ENCODE results near the gene PCTP.
A peak's percentile ranks its signal among the peaks of the same experiment; 100 is the strongest.

Gene PCTP

DNA sequence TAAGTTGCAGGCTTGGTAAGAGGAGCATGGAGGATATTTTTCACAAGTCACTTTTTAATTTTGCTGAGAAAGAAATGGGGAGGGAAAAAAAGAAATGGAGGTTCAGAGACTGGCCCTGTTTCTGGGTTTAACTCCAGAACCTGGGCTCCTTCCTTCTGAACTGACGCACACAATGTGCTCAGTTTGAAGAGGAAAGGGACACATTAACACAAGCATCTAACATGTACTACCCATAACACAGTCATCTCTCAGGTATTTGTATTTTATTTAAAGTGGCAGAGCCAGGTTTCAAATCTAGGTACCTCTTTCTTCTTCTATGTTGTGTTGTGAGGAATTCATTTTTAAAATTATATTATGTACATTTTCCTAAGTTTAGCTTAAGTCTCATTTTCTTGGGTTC is 22.9 kb upstream of the PCTP start:
- DNase-seq (ENCODE audit: low read depth) = no peak

DNA sequence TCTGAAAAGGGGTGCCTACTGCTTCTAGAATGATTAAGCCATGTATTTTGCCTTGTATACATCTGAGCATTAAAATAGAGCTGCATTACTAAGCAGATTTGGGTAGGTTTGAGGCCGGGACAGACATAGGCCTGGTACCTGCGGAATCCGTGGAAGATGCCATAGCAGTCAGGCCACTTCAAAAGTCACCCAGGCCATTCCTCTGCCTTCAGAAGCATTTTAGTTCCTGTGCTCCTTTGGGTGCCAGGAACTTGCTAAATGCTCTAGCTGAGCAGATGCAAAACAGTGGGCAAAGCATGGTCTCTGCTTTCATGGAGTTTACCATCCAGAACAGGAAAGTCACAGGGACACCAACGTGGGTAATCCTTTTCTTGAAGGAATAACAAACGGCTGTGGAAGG is 22.5 kb upstream of the PCTP start:
- DNase-seq (ENCODE audit: low read depth) = no peak

DNA sequence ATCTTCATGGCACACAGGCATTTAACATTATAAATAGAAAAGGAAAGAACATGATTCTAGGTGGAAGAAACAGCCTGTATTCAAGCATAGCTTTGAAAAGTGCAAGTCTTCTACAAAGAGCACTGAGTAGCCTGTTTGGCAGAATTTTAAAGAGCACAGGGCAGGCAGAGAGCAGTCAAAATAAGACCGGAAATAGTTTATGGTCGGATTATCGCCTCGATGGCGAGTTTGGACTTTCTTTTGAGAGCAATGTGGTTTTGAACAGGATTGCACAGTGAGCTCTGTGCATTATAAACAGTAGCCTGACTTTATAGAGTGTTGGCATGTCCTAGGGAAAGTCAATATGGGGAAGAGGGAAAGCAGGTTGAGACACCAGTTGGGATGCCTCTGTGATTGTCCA is 22.0 kb upstream of the PCTP start:
- DNase-seq (ENCODE audit: low read depth) = no peak

DNA sequence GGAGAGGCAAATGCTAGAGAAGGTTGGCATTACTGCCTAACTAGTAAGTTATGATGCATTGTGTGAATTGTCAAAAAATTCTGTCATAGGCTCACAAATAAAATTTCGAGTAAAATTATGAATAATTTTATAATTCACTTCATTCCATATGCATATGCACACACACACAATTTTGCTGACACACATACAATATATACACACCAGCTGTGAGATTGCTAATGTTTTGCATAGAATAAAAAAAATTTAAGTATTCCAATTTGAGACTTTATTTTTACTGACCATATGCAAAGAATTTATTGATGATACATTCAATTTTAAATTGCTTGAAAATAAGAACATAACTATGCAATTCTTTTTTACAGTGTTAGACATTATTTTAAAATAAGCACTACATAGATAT is 21.4 kb upstream of the PCTP start:
- no peak for DNase-seq (ENCODE audit: low read depth)

DNA sequence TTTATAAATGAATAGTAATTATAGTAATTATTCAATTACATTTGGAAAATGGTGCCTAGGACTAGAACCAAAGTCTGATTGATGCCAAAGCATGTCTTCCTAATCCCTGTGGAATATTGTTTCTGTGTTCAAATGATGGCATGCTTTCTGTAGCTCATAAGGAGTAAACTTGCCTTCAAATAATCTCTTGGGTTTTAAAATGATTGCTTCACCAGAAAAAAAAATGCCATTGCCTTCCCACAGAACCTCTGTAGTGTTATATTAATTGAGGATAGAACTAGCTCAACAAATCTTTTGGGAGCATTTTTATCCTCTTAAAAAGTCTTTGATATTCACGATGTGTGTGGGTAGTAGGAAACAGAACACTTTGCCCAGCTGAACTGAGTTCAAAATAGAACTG is 20.5 kb upstream of the PCTP start:
- DNase-seq (ENCODE audit: low read depth) = no peak

DNA sequence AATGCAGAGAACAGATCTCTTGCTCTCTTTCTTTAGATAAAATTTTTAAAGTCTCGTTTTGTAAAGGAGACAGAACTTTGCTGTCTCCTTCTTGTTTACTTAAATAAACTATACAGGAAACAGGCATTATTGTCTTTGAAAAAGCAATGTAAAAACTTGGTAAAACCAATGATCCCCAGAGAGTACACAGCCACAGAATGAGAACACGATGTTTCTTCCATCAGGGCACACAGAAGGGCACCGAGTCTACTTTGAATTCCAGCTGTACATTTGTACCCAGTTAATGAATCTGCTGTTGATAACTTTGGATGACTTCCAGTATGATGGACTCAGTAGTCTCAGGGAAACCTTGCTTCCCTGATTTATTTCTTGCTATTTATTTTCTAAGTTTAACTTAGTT is 20.0 kb upstream of the PCTP start:
- no peak for DNase-seq (ENCODE audit: low read depth)

GRCh38 chr17:55731586-55732250 is 19.1 kb upstream of the PCTP start:
- no peak for DNase-seq (ENCODE audit: low read depth)

DNA sequence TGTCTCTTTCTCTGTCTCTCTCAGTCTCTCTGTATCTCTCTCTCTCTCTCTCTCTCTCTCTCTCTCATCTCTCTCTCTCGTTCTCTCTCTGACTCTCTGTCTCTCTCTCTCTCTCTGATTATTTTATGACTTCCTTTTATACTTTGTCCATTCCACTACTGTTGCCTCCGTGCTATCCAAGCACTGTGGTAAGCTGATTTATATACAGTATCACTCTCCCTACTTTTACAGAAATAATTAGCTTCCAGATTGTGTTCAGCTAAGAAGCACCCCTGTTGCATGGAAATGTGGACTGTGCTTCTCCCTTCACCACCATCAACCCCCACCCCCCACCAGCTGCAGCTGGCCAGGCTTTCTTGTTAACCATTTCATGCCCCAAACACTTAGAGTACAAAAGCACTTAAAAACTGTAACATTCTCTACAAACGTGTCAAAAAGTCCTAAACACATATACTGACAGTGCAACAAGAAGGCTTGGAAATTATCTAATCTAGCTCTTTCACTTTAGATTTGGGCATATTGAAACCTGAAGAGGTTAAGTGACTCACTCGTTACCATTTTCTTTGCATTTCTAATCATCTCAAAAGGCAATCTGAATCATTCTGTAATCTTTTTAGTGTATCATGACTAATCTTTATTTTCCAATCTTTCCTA is 16.6 kb upstream of the PCTP start:
- no peak for DNase-seq (ENCODE audit: low read depth)

DNA sequence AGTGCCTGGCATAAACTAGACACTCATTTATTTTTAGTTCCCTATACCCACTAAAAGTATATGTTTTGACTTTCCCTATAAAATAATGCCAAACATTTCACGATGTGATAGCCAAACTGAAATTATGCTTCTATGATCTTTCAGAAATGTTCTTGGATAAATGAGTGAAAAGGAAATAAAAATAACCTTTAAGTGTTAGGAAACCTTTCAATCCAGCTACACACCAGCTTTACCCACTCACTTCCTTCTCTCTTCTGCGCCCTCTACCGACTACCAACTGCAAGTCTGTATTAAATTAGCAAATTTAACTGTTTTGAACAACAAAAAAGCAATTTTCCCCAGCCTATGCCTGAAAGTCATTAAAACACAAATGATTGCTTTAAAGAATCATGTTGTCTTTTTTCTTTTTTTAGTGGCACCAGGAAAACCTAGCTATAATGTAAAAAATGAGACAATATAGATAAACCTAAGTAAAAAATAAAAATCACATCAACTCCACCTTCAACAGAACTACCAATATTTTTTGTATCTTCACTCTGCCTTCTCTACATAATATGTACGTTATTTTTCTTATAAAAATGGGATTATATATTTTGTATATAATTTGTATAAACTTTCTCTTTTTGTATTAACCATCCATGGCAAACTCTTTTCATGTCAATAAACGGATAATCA is 15.0 kb upstream of the PCTP start:
- DNase-seq (ENCODE audit: low read depth) = peak; percentile 8

DNA sequence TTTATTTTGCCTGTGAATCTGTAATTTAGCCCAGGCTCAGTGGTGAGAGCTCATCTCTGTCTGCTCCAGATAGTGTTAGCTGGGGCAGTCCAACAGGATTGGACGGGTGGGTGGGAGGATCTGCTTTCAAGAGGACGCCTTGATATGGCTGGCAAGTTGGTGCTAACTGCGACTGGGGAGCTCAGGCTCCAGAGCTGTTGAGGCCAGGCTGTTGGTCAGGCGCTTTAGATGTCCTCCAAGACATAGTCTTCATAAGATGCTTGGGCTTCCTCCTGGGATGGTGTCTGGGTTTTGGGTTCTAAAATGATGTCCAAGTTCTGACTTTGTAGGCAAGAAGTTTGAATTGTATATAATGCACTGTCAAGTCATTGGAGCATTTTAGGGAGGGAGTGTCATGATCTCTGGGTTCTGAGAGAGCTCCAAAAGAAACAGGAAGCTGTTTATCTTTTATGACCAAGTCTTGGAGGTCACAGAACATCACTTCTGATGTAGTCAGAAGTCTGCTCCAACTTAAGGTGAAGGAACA is 12.8 kb upstream of the PCTP start:
- DNase-seq (ENCODE audit: low read depth) = no peak

DNA sequence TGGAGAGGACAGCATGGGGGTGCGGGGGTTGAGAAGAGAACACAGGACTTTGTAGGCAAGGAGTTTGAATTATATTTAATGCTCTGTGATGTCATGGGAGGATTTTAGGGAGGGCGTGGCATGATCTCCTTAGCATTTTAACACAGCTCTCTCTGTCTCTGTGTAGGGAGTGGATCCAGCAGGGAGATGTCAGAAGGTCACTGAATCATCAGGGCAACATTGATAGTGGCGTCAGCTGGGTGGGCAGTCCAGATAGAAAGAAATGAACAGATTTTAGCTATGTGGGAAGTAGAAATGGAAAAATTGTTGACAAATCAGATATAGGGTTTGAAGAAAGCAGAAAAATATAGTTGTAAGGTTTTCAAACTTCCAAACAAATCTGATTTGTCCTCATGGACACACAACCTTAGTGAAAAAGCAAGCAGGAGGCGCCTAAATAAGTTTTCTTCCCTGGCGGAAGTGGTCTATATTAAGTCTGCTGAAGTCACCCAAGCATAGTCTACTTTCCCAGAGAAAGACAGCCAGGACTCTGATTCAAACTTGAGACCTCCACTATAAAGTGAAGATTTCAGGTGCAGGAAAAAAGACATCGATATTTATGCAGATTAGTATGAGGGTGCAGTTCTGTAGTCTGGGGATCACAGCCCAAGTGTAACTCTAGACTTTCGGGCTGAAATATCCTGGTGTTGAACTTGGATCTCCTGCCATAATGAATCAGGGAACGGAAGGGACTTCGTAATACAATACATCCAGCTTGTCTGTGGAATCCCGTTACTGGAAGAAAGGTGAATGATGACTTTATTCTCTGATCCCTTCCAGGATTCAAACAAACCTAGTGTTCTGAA is 10.1 kb upstream of the PCTP start:
- no peak for DNase-seq (ENCODE audit: low read depth)

- DNase-seq (ENCODE audit: low read depth) = no peak
Observed at GRCh38 chr17:55741356-55741700, 9.5 kb upstream of the PCTP start.

DNA sequence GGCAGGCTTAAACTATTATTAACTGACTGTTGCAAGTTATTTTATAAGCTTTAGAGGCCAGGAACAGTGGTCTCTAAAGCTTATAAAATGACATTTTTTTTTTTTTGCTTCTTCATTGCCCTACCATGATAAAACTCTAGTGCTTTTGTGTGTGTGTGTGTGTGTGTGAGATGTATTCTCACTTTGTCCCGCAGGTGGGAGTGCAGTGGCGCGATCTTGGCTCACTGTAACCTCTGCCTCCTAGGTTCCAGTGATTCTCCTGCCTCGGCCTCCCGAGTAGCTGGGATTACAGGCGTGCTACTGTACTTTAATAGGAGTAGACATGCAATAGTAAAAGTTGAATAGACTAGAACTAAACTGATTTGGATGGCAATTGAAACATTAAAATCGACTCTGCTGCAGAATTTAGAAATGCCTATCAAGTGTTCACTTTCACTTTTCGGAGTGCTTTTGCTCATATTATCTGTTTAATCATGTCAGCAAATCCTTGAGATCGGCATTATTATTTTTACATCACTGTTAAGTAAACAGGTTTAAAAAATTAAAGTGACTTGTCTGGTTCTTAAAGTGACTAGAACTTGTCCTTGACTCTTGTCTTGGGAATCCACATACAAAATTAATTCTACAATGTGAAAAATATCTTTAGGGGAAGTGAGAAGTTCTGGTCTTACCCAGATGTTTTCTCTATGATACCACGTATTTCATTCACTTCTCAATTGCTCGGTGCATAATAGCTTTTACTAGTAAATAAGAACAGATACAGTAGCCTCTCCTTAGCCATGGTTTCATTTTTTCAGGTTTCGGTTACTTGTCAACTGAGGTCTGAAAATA is 8.4 kb upstream of the PCTP start:
- DNase-seq (ENCODE audit: low read depth) = no peak

GRCh38 chr17:55743103-55743679 is 7.7 kb upstream of the PCTP start:
- no peak for DNase-seq (ENCODE audit: low read depth)

DNA sequence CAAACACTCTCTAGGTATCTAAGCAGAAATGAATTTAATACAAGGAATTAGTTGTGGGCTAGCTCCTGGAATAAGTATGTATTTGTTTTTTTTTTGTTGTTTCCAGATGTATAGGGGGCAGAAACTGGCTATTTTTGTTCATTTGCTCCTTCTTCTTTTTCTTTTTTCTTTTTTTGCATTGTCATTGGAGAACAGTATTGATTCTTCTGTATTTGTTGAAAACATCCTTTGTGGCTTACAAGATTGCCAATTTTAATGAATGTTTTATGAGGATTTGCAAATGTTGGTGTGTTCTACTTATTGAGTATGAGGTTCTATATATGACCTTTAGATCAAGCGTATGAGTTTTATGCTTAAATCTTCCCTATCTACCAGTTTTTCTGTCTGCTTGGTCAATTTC is 5.6 kb upstream of the PCTP start:
- DNase-seq (ENCODE audit: low read depth) = no peak

DNA sequence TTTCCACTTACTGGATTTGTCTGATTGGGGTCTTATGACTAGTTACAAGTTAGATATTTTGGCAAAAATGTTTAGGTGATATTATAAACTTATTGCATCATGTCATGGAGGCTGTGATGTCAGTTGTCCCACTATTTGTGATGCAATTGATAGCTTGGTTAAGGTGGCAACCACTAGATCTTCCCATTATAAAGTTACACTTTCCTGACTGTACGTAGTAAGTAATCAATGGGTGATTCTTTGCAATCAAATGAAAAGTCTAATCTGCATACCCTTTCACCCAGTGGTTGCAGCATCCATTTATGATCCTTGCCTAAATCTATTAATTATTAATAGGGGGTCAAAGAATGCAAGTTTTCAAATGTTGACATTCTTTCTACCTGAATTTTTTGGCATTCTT is 4.4 kb upstream of the PCTP start:
- DNase-seq (ENCODE audit: low read depth) = no peak

- DNase-seq (ENCODE audit: low read depth) = no peak
Observed at GRCh38 chr17:55747209-55747608, 3.6 kb upstream of the PCTP start.

- DNase-seq (ENCODE audit: low read depth) = no peak
Observed at GRCh38 chr17:55748841-55749240, 2.0 kb upstream of the PCTP start.

GRCh38 chr17:55749985-55750384 is 866 bp upstream of the PCTP start:
- no peak for DNase-seq (ENCODE audit: low read depth)

DNA sequence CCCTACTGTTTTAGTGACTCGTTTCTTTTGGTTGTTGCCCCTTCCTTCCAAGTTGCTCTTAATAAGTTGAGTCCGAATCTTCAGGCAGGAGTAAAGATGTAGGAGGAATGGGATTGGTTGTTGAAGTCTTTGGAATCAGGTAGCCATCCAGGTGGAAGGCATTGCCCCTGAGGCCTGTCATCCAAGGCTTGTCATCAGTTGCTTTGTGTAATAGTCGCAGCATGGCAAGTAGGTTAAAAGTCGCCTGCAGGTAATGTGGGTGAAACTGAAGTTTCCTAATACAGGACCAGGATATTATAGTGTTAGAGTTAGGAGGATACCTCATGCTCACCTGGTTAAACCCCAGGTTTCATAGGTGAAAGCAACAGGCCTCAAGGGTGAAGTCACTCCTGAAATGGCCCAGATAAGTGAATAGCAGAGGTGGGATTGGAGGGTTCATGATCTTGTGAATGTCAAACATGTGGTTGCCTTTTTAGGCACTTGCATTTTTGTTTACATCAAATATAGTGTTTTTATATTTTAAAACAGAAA is 934 bp downstream of the PCTP start:
- no peak for DNase-seq (ENCODE audit: low read depth)

GRCh38 chr17:55756689-55757088 is 5.8 kb downstream of the PCTP start:
- DNase-seq (ENCODE audit: low read depth) = no peak

All from stimulated activated CD8-positive, alpha-beta memory T cell treated with anti-CD3 and anti-CD28 coated beads, Interleukin-12 subunit alpha, Interleukin-12 subunit beta, amount 100 ng/mL, for 1 hour (primary cell).